Heart right ventricle (tissue), 16 donors: ENCODE data around the gene ARID5B. TPM values are rescaled to one million over a fixed set of nuclear protein-coding genes. Genes with fewer than 3 reads are reported as not detected.

Experiments used
- ATAC-seq, 8 donors: fragments of 200-7000 bp; cut with Tn5 transposase; one replicate each; pipeline ENCODE4 v1.9.1; 2020; ENCODE audit warnings: mild to moderate bottlenecking in 8 of 8, moderate library complexity in 8 of 8, moderate number of reproducible peaks in 1 of 8
- DNase-seq, 2 donors: peaks; one replicate each; pipeline ENCODE4 v3.0.0-alpha.2; 2020
- H3K27ac ChIP-seq, 10 donors: fragments of 200-600 bp; sonication (generic) in 2 of 10; one replicate each; pipeline versions ENCODE4 v1.5.0 to v1.8.0; 2020 to 2022; ENCODE audit warnings: mild to moderate bottlenecking in 3 of 10
- H3K27me3 ChIP-seq, 7 donors: fragments of 200-600 bp; one replicate each; pipeline ENCODE4 v1.8.0; 2021 to 2022; ENCODE audit warnings: mild to moderate bottlenecking in 2 of 7
- H3K36me3 ChIP-seq, 9 donors: fragments of 200-600 bp; sonication (generic) in 1 of 9; one replicate each; pipeline versions ENCODE4 v1.5.0 to v1.8.0; 2020 to 2022; ENCODE audit warnings: mild to moderate bottlenecking in 2 of 9
- H3K4me1 ChIP-seq, 9 donors: fragments of 200-600 bp; sonication (generic) in 1 of 9; one replicate each; pipeline versions ENCODE4 v1.5.0 to v1.8.0; 2020 to 2022; ENCODE audit warnings: mild to moderate bottlenecking in 4 of 9
- H3K4me3 ChIP-seq, 10 donors: fragments of 200-600 bp; sonication (generic) in 2 of 10; one replicate each; pipeline versions ENCODE4 v1.5.0 to v1.8.0; 2020 to 2022; ENCODE audit warnings: mild to moderate bottlenecking in 7 of 10, moderate library complexity in 2 of 10
- H3K9me3 ChIP-seq, 11 donors: fragments of 200-600 bp in 10 of 11; sonication (generic) in 2 of 11; one replicate each; pipeline versions ENCODE4 v1.5.0 to v1.8.0; 2013 to 2022; ENCODE audit warnings: mild to moderate bottlenecking in 2 of 11, control low read depth in 1 of 11, moderate library complexity in 1 of 11
- CTCF ChIP-seq, 9 donors: fragments of 200-600 bp; sonication (generic) in 2 of 9; IDR thresholded peaks; one replicate each; pipeline versions ENCODE4 v1.5.0 to v1.8.0; 2021 to 2022; ENCODE audit warnings: antibody characterized with exemption in 9 of 9, mild to moderate bottlenecking in 5 of 9, moderate library complexity in 1 of 9
- WGBS, 2 donors: extraction: QIAGEN DNeasy Blood & Tissue Kit; methylation state at CpG; one replicate each; pipeline ENCODE4 v1.1.7; 2013; ENCODE audit warnings: inconsistent platforms in 1 of 2; 5-methylcytosine and 5-hydroxymethylcytosine counted together
- intact Hi-C, 10 donors: fragments of 100-400 bp; cut with DNase I; formaldehyde crosslinking; loops; one replicate each; pipeline versions ENCODE4 v1.11.1 to v1.14.2; 2022
- polyA plus RNA-seq, 2 donors: library from polyadenylated mRNA; stranded (reverse); fragments of 200-250 nt; gene quantifications; one replicate each; pipeline ENCODE4 v1.2.3, GENCODE V29; 2013
- total RNA-seq, 10 donors: library from RNA; stranded (reverse); fragmentation: NEBNext Ultra II Directional in 3 of 10; extraction: Animal tissue kit (Norgen Biotek cat#: 25700) in 3 of 10; gene quantifications; one replicate each; pipeline versions ENCODE4 v1.2.1 to v1.2.4, GENCODE V29; 2021 to 2023
- donor health status: Arrhythmogenic right ventricular cardiomyopathy.
- donor health status: ischemic (EF 13 %, LVEDD 7.1; RV severe dilation, severe dysfunction).
- donor health status: healthy with polysubstance abuse.
- donor health status: DM: no; HTN: yes; CAD: no.
- donor health status: DM: no; HTN: no; CAD: no.
- donor health status: ischemic (EF 25% LVEDD 6.9; RV normal size, moderate dysfunction).
- donor health status: ischemic (EF 25% LVEDD 5.7; RV mildly dilated, moderate dysfunction).
- donor health status: healthy.
- donor health status: DM: yes; HTN: yes; CAD: no.
- donor health status: Ischemic cardiomyopathy.
- donor health status: ischemic (EF 35%, LVEDD 5.7; RV mildly dilated, moderate dysfunction).
- donor health status: nonischemic (EF 11% LVEDD 7.7; RV severe dilation, severe dysfunction).
- donor health status: DM: yes; HTN: yes; CAD: no.
- donor health status: PGD.
- donor health status: ischemic (EF 29% LVEDD 5.4; RV normal size, mild dysfunction).
- donor health status: nonischemic (EF 23%, LVEDD 6.1; RV moderate dilation, normal function).

The ARID5B gene
- total and polyA plus RNA-seq, 12 donors, result 5.3 to 108 (median 25.5) TPM

- no peak overlapping the region for H3K27ac ChIP-seq
- no peak for TF ChIP-seq CTCF (IDR thresholded peaks at IDR 0.05)
- no peak for DNase-seq
- WGBS, 2 donors, result 75 to 97% methylated on average over 2 of the region's 2 CpGs
- H3K4me3 ChIP-seq, result no peak overlapping the region
- H3K4me1 ChIP-seq, result peaks cover 0 to 9% (median 0%) of the 10 kb centered on the region in 9 donors
- H3K27me3 ChIP-seq, result no peaks in the 10 kb centered on the region
- peaks cover 0 to 66% (median 0%) of the 10 kb centered on the region in 9 donors for H3K36me3 ChIP-seq
- no peak for ATAC-seq
- intact Hi-C loops, result no loop called here
- no peaks in the 10 kb centered on the region for H3K9me3 ChIP-seq
Observed at GRCh38 chr10:61949687-61950086, 48.2 kb downstream of the ARID5B start.

GRCh38 chr10:61950449-61951143, 49.1 kb downstream of the ARID5B start:
- H3K4me3 ChIP-seq, result no peak overlapping the region
- no peak for TF ChIP-seq CTCF (IDR thresholded peaks at IDR 0.05)
- H3K27me3 ChIP-seq, result no peaks in the 10 kb centered on the region
- no peaks in the 10 kb centered on the region for H3K9me3 ChIP-seq
- ATAC-seq (no peak), DNase-seq (no peak)
- WGBS, 2 donors, result 89 to 94% methylated on average over 2 of the region's 2 CpGs
- intact Hi-C loops, result no loop called here
- peaks cover 0 to 62% (median 0%) of the 10 kb centered on the region in 9 donors for H3K36me3 ChIP-seq
- no peak overlapping the region for H3K27ac ChIP-seq
- no peaks in the 10 kb centered on the region for H3K4me1 ChIP-seq

- Histone ChIP-seq H3K9me3 (no peaks in the 10 kb centered on the region), H3K4me3 (no peak overlapping the region), H3K4me1 (no peaks in the 10 kb centered on the region), H3K27me3 (no peaks in the 10 kb centered on the region), H3K27ac (no peak overlapping the region), H3K36me3 (peaks cover 0 to 64% (median 0%) of the 10 kb centered on the region in 9 donors)
- WGBS, 2 donors, result 84 to 89% methylated on average over 3 of the region's 3 CpGs
- intact Hi-C loops, result no loop called here
- DNase-seq (no peak), ATAC-seq (no peak)
- no peak for TF ChIP-seq CTCF (IDR thresholded peaks at IDR 0.05)
Observed at GRCh38 chr10:61951144-61951483, 49.6 kb downstream of the ARID5B start.

GRCh38 chr10:61952028-61952674, 50.7 kb downstream of the ARID5B start:
- Histone ChIP-seq H3K4me3 (no peak overlapping the region), H3K36me3 (peaks cover 0 to 55% (median 0%) of the 10 kb centered on the region in 9 donors), H3K27ac (no peak overlapping the region), H3K9me3 (no peaks in the 10 kb centered on the region), H3K27me3 (no peaks in the 10 kb centered on the region), H3K4me1 (no peaks in the 10 kb centered on the region)
- 90% methylated on average over 5 of the region's 5 CpGs for WGBS, 2 donors
- intact Hi-C loops, result no loop called here
- DNase-seq, result no peak
- ATAC-seq, result no peak
- no peak for TF ChIP-seq CTCF (IDR thresholded peaks at IDR 0.05)
